Pons (tissue), 1 donor: ENCODE results near the gene SLAMF6.
"Not testable (repeated sequence)": the region's sequence is repeated elsewhere in the genome, so short reads cannot be mapped to it uniquely, and the experiment has no call there.

Source experiments
- DNase-seq: peaks from one replicate; pipeline ENCODE4 v3.0.0-alpha.2; 2016; ENCODE audit warnings: low spot score

Gene SLAMF6

GRCh38 chr1:160542303-160542945, 19.4 kb upstream of the SLAMF6 start:
- DNase-seq = no peak

- DNase-seq = no peak
Measured at GRCh38 chr1:160541622-160542302, 18.7 kb upstream of the SLAMF6 start.

GRCh38 chr1:160540859-160541233, 17.8 kb upstream of the SLAMF6 start:
- no peak for DNase-seq

GRCh38 chr1:160539990-160540858, 17.2 kb upstream of the SLAMF6 start:
- DNase-seq = peak; percentile 38

- DNase-seq = no peak
Measured at GRCh38 chr1:160539684-160539989, 16.6 kb upstream of the SLAMF6 start.

- no peak for DNase-seq
Measured at GRCh38 chr1:160538985-160539651, 16.1 kb upstream of the SLAMF6 start.

- no peak for DNase-seq
Measured at GRCh38 chr1:160537714-160538665, 14.9 kb upstream of the SLAMF6 start.

GRCh38 chr1:160534823-160535605, 12.0 kb upstream of the SLAMF6 start:
- no peak for DNase-seq

- not testable (repeated sequence) for DNase-seq
Measured at GRCh38 chr1:160532557-160532813, 9.4 kb upstream of the SLAMF6 start.

- not testable (repeated sequence) for DNase-seq
Measured at GRCh38 chr1:160531809-160532556, 8.9 kb upstream of the SLAMF6 start.

- not testable (repeated sequence) for DNase-seq
Measured at GRCh38 chr1:160529401-160529952, 6.4 kb upstream of the SLAMF6 start.

- not testable (repeated sequence) for DNase-seq
Measured at GRCh38 chr1:160523789-160524188, 734 bp upstream of the SLAMF6 start.

GRCh38 chr1:160522136-160522535, 919 bp downstream of the SLAMF6 start:
- DNase-seq = no peak

GRCh38 chr1:160521554-160521953, 1.5 kb downstream of the SLAMF6 start:
- no peak for DNase-seq

- no peak for DNase-seq
Measured at GRCh38 chr1:160520999-160521398, 2.1 kb downstream of the SLAMF6 start.

- DNase-seq = no peak
Measured at GRCh38 chr1:160520582-160520981, 2.5 kb downstream of the SLAMF6 start.

GRCh38 chr1:160519642-160520435, 3.2 kb downstream of the SLAMF6 start:
- no peak for DNase-seq

- DNase-seq = not testable (repeated sequence)
Measured at GRCh38 chr1:160517519-160517918, 5.5 kb downstream of the SLAMF6 start.

GRCh38 chr1:160515908-160516307, 7.1 kb downstream of the SLAMF6 start:
- not testable (repeated sequence) for DNase-seq
